Measurements from ENCODE around the gene SLC49A3. TPM values are rescaled to one million over a fixed set of nuclear protein-coding genes. Genes with fewer than 3 reads are reported as not detected.

The SLC49A3 gene
- total and polyA plus RNA-seq, 2 donors (not counting 1 experiment from before 2014, with no cell fraction given) = 0.42 to 5.1 TPM

DNA sequence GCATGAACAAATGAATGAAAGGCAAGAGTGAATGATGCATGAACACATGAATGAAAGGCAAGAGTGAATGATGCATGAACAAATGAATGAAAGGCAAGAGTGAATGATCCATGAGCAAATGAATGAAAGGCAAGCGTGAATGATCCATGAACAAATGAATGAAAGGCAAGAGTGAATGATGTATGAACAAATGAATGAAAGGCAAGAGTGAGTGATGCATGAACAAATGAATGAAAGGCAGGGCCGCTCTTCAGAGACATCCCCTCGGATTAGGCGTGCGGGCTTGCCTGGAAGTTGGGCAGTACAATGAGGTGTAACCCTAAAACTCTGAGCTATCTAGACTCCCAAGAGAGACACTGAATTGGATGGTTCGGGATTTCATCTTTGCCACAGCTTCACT is 20.4 kb upstream of the SLC49A3 start:
- Histone ChIP-seq H3K4me3 (replicated peaks in 1 of 4; ENCODE audit: control extremely low read depth in 1 of 4, insufficient read depth in 1 of 4, low read depth in 3 of 4, low read length in 4 of 4) (no peak overlapping the region), H3K4me2 (ENCODE audit: extremely low read depth, insufficient read depth, low read length) (no peak overlapping the region), H3K27me3 (ENCODE audit: control insufficient read depth, insufficient read depth, low read length) (no peaks in the 10 kb centered on the region), H4K20me1 (ENCODE audit: control insufficient read depth, extremely low read depth, insufficient read depth, low read length) (peaks cover 3% of the 10 kb centered on the region), H3K79me2 (ENCODE audit: control insufficient read depth, insufficient read depth, low read length) (peaks cover 65% of the 10 kb centered on the region), H2AFZ (ENCODE audit: low read length) (no peak overlapping the region), H3K9ac (ENCODE audit: insufficient read depth, low read length) (no peak overlapping the region), H3K4me1 (ENCODE audit: control insufficient read depth, extremely low read depth, insufficient read depth, low read length) (no peaks in the 10 kb centered on the region), H3K27ac (ENCODE audit: insufficient read depth, low read length) (no peak overlapping the region), H3K9me3 (ENCODE audit: control insufficient read depth, insufficient read depth, low read depth, low read length) (no peaks in the 10 kb centered on the region), H3K36me3 (ENCODE audit: control insufficient read depth, insufficient read depth, low read length) (no peaks in the 10 kb centered on the region)
- TF ChIP-seq EZH2 (IDR thresholded peaks at IDR 0.05; ENCODE audit: low read length, missing control alignments) = no peak
- TF ChIP-seq, protein P1, sequence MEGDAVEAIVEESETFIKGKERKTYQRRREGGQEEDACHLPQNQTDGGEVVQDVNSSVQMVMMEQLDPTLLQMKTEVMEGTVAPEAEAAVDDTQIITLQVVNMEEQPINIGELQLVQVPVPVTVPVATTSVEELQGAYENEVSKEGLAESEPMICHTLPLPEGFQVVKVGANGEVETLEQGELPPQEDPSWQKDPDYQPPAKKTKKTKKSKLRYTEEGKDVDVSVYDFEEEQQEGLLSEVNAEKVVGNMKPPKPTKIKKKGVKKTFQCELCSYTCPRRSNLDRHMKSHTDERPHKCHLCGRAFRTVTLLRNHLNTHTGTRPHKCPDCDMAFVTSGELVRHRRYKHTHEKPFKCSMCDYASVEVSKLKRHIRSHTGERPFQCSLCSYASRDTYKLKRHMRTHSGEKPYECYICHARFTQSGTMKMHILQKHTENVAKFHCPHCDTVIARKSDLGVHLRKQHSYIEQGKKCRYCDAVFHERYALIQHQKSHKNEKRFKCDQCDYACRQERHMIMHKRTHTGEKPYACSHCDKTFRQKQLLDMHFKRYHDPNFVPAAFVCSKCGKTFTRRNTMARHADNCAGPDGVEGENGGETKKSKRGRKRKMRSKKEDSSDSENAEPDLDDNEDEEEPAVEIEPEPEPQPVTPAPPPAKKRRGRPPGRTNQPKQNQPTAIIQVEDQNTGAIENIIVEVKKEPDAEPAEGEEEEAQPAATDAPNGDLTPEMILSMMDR (conservative IDR thresholded peaks at IDR 0.05 in 1 of 2, IDR thresholded peaks at IDR 0.05 in 1 of 2; ENCODE audit: low read depth in 1 of 2, low read length in 2 of 2) = no peak
- DNase-seq (ENCODE audit: low read depth in 2 of 2) = no peak

DNA sequence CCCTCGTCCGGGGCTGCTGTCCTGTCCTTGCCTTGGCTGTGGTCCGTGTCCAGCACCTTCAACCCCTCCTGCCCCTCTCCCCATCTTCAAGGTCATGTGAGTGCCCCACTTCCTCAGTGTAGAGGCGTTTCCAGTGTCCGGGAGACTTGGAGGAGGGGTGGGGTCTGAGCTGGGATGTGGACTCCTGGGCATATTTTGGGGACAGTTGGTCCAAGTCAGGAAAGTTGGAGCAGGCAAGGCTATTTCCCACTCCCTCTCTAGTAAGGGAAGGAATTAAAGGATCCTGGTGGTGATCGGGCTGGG is 19.6 kb upstream of the SLC49A3 start:
- TF ChIP-seq EZH2 (IDR thresholded peaks at IDR 0.05; ENCODE audit: low read length, missing control alignments) = no peak
- TF ChIP-seq, protein P1 (conservative IDR thresholded peaks at IDR 0.05 in 1 of 2, IDR thresholded peaks at IDR 0.05 in 1 of 2; ENCODE audit: low read depth in 1 of 2, low read length in 2 of 2) = no peak
- Histone ChIP-seq H3K4me2 (ENCODE audit: extremely low read depth, insufficient read depth, low read length) (peak overlapping the region; percentile 2), H3K9me3 (ENCODE audit: control insufficient read depth, insufficient read depth, low read depth, low read length) (no peaks in the 10 kb centered on the region), H3K27me3 (ENCODE audit: control insufficient read depth, insufficient read depth, low read length) (no peaks in the 10 kb centered on the region), H3K4me1 (ENCODE audit: control insufficient read depth, extremely low read depth, insufficient read depth, low read length) (no peaks in the 10 kb centered on the region), H3K79me2 (ENCODE audit: control insufficient read depth, insufficient read depth, low read length) (peaks cover 57% of the 10 kb centered on the region), H3K9ac (ENCODE audit: insufficient read depth, low read length) (no peak overlapping the region), H4K20me1 (ENCODE audit: control insufficient read depth, extremely low read depth, insufficient read depth, low read length) (peaks cover 3% of the 10 kb centered on the region), H3K27ac (ENCODE audit: insufficient read depth, low read length) (no peak overlapping the region), H3K36me3 (ENCODE audit: control insufficient read depth, insufficient read depth, low read length) (no peaks in the 10 kb centered on the region), H3K4me3 (replicated peaks in 1 of 4; ENCODE audit: control extremely low read depth in 1 of 4, insufficient read depth in 1 of 4, low read depth in 3 of 4, low read length in 4 of 4) (peak overlapping the region in 1 of 4 experiments; percentile 40), H2AFZ (ENCODE audit: low read length) (no peak overlapping the region)
- DNase-seq (ENCODE audit: low read depth in 2 of 2) = no peak

DNA sequence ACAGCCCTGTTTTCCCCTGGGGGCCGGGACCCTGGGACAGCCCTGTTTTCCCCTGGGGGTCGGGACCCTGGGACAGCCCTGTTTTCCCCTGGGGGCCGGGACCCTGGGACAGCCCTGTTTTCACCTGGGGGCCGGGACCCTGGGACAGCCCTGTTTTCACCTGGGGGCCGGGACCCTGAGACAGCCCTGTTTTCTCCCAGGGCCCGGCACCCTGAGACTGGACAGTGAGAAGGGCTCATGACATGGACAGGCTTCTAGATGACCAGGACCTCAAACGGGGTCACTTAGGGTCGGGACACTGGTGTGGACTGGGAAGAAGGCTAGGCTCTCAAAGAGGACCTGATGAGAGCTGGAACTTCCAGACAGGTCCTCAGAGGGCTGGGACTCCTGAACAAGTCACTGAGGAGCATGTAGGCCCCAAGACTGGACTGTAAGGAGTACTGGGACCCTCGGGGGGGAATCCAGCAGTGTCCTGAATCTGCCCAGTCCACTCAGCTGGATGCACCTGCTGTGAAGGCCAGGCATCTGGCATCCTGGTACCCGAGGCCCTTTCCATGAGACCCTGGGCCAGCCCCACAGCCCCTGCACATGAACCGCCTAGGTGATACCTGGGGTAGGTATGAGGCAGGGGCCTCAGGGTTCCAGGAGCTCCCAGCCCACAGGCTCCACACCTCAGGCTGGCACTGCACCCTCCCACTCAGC is 19.1 kb upstream of the SLC49A3 start:
- H2AFZ ChIP-seq (ENCODE audit: low read length) = no peak overlapping the region
- H3K27ac ChIP-seq (ENCODE audit: insufficient read depth, low read length) = no peak overlapping the region
- no peak overlapping the region for H3K9ac ChIP-seq (ENCODE audit: insufficient read depth, low read length)
- H3K27me3 ChIP-seq (ENCODE audit: control insufficient read depth, insufficient read depth, low read length) = no peaks in the 10 kb centered on the region
- H3K9me3 ChIP-seq (ENCODE audit: control insufficient read depth, insufficient read depth, low read depth, low read length) = no peaks in the 10 kb centered on the region
- no peaks in the 10 kb centered on the region for H3K36me3 ChIP-seq (ENCODE audit: control insufficient read depth, insufficient read depth, low read length)
- TF ChIP-seq, protein P1 (conservative IDR thresholded peaks at IDR 0.05 in 1 of 2, IDR thresholded peaks at IDR 0.05 in 1 of 2; ENCODE audit: low read depth in 1 of 2, low read length in 2 of 2) = no peak
- no peak for TF ChIP-seq EZH2 (IDR thresholded peaks at IDR 0.05; ENCODE audit: low read length, missing control alignments)
- H3K4me3 ChIP-seq (replicated peaks in 1 of 4; ENCODE audit: control extremely low read depth in 1 of 4, insufficient read depth in 1 of 4, low read depth in 3 of 4, low read length in 4 of 4) = peak overlapping the region in 1 of 4 experiments; percentile 40
- peak overlapping the region; percentile 44 for H3K4me2 ChIP-seq (ENCODE audit: extremely low read depth, insufficient read depth, low read length)
- peaks cover 52% of the 10 kb centered on the region for H3K79me2 ChIP-seq (ENCODE audit: control insufficient read depth, insufficient read depth, low read length)
- no peaks in the 10 kb centered on the region for H3K4me1 ChIP-seq (ENCODE audit: control insufficient read depth, extremely low read depth, insufficient read depth, low read length)
- DNase-seq (ENCODE audit: low read depth in 2 of 2) = no peak
- H4K20me1 ChIP-seq (ENCODE audit: control insufficient read depth, extremely low read depth, insufficient read depth, low read length) = peaks cover 3% of the 10 kb centered on the region
